Ishikawa (cell line): ENCODE measurements around the gene ASMTL.

Source experiments
- CEBPB ChIP-seq: IDR thresholded peaks from 2 replicates; pipeline ENCODE4 v1.6.1; 2012
- CREB1 ChIP-seq: IDR thresholded peaks from 2 replicates; pipeline ENCODE4 v1.6.1; 2012; ENCODE audit warnings: low read depth
- EGR1 ChIP-seq: IDR thresholded peaks from 2 replicates; pipeline ENCODE4 v1.6.1; 2012
- EP300 ChIP-seq: IDR thresholded peaks from 2 replicates; pipeline ENCODE4 v1.6.1; 2012; ENCODE audit warnings: borderline replicate concordance
- FOXM1 ChIP-seq: IDR thresholded peaks from 2 replicates; pipeline ENCODE4 v1.6.1; 2012; ENCODE audit warnings: low read depth, borderline replicate concordance
- MAX ChIP-seq: IDR thresholded peaks from 2 replicates; pipeline ENCODE4 v1.6.1; 2012
- NFIC ChIP-seq: IDR thresholded peaks from 2 replicates; pipeline ENCODE4 v1.6.1; 2012
- RAD21 ChIP-seq: IDR thresholded peaks from 2 replicates; pipeline ENCODE4 v1.6.1; 2012; ENCODE audit warnings: low read depth
- TAF1 ChIP-seq: IDR thresholded peaks from 2 replicates; pipeline ENCODE4 v1.6.1; 2012; ENCODE audit warnings: low read depth, mild to moderate bottlenecking
- TCF12 ChIP-seq: IDR thresholded peaks from 2 replicates; pipeline ENCODE4 v1.6.1; 2012; ENCODE audit warnings: low read depth
- TEAD4 ChIP-seq: IDR thresholded peaks from 2 replicates; pipeline ENCODE4 v1.6.1; 2012
- YY1 ChIP-seq: IDR thresholded peaks from 2 replicates; pipeline ENCODE4 v1.6.1; 2012; ENCODE audit warnings: low read depth
- ZBTB7A ChIP-seq: IDR thresholded peaks from 2 replicates; pipeline ENCODE4 v1.6.1; 2012; ENCODE audit warnings: low read depth
- TF ChIP-seq, protein P1 (sequence below): IDR thresholded peaks from 2 replicates; pipeline ENCODE4 v1.6.1; 2012
- TF ChIP-seq, protein P2 (sequence below): IDR thresholded peaks from 2 replicates; pipeline ENCODE4 v1.6.1; 2012; ENCODE audit warnings: low read depth, mild to moderate bottlenecking

ASMTL gene

DNA sequence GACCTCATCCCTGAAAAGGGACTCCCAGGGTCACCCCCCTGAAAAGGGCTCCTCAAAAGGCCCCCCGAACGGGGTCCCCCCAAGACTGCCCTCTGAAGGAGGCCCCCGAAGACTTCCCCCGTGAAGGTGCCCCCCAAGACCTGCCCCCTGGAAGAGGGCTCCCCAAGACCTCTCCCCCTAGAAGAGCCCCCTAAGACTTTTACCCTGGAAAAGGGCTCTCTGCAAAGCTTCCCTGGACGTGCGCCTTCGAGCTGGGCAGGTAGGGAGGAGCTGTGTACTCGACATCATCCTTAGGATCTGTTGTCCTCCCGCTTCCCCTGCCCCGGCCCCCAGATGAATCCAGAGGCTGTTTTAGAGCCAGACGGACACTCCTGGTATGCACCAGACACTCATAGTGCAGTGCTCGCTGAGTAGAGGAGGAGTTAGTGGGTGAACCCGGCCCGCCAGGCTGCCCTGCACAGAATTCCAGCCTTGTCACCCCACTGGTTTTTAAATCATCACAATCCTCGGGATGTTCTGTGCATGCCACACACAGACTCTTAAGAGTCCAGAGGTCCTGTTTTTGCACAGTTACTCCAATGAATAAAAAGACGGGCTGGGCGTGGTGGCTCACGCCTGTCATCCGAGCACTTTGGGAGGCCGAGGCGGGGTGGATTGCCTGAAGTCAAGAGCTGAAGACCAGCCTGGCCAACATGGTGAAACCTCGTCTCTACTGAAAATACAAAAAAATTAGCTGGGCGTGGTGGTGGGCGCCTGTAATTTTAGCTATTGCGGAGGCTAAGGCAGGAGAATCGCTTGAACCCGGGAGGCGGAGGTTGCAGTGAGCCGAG, 55.1 kb downstream of the ASMTL start:
- TF ChIP-seq CREB1 (no peak), ZBTB7A (no peak), FOXM1 (no peak), TEAD4 (no peak)
- TF ChIP-seq, protein P1, sequence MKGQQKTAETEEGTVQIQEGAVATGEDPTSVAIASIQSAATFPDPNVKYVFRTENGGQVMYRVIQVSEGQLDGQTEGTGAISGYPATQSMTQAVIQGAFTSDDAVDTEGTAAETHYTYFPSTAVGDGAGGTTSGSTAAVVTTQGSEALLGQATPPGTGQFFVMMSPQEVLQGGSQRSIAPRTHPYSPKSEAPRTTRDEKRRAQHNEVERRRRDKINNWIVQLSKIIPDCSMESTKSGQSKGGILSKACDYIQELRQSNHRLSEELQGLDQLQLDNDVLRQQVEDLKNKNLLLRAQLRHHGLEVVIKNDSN = no peak

- TF ChIP-seq TAF1 (no peak), EGR1 (no peak), EP300 (no peak), CREB1 (no peak), NFIC (no peak), YY1 (no peak), FOXM1 (no peak), ZBTB7A (no peak), TEAD4 (no peak), CEBPB (no peak)
- TF ChIP-seq, protein P2, sequence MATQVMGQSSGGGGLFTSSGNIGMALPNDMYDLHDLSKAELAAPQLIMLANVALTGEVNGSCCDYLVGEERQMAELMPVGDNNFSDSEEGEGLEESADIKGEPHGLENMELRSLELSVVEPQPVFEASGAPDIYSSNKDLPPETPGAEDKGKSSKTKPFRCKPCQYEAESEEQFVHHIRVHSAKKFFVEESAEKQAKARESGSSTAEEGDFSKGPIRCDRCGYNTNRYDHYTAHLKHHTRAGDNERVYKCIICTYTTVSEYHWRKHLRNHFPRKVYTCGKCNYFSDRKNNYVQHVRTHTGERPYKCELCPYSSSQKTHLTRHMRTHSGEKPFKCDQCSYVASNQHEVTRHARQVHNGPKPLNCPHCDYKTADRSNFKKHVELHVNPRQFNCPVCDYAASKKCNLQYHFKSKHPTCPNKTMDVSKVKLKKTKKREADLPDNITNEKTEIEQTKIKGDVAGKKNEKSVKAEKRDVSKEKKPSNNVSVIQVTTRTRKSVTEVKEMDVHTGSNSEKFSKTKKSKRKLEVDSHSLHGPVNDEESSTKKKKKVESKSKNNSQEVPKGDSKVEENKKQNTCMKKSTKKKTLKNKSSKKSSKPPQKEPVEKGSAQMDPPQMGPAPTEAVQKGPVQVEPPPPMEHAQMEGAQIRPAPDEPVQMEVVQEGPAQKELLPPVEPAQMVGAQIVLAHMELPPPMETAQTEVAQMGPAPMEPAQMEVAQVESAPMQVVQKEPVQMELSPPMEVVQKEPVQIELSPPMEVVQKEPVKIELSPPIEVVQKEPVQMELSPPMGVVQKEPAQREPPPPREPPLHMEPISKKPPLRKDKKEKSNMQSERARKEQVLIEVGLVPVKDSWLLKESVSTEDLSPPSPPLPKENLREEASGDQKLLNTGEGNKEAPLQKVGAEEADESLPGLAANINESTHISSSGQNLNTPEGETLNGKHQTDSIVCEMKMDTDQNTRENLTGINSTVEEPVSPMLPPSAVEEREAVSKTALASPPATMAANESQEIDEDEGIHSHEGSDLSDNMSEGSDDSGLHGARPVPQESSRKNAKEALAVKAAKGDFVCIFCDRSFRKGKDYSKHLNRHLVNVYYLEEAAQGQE = no peak
Measured at GRCh38 chrX:1397001-1397400, 55.7 kb downstream of the ASMTL start.

DNA sequence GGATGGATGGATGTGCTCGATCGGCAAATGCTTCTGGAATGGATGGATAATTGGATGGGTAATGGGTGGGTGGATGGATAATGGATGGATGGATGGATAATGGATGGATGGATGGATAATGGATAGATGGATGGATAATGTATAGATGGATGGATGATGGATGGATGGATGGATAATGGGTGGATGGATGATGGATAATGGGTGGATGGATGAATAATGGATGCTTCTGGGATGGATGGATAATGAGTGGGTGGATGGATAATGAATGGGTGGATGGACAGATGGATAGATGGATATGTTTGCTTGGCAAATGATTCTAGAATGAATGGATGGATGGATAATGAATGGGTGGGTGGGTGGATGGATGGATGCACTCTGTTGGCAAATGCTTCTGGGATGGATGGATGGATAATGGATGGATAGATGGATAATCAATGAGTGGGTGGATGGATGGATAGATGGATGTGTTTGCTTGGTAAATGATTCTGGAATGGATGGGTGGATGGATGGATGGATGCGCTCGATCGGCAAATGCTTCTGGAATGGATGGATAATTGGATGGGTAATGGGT, 57.0 kb downstream of the ASMTL start:
- TF ChIP-seq FOXM1 (no peak), TAF1 (no peak), YY1 (no peak), TCF12 (no peak), NFIC (no peak), EGR1 (no peak), RAD21 (no peak), ZBTB7A (no peak), MAX (no peak), CREB1 (no peak), EP300 (no peak)

DNA sequence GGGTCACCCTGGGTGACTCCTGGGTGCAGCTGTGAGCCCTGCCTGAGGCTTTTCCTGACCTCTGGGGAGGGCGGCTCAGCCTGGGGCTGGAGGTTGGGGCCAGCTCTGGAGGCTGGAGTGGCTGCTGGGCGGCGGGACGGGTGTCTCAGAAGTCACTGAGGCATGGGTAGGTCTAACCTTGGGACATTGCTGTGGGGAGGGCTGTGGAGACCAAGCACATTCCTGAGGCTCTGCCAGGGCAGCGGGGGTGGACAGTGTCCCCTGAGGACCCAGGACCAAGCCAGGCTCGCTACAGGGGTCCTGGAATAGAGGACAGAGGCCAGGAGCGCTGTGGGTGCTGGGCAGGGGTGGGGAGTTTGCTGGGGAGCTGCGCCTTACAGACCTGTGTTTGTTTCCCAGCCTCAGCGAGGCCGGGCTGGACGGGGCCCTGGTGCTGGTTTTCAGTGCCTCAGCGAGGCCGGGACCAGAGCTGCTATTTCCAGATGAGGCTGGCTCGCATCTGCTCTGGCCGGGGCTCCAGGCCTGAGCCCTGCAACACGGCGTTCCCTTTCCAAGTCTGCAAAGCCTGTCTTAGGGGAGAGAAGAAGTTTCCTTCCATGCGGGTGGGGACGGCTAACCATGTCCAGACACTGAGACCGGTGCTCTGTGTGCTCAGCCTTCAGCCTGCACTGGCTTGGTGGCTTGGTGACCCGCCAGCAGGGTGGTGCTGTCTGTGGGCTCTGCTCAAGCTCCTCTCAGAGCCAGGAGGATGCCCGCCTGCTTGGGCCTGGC, 57.8 kb downstream of the ASMTL start:
- TF ChIP-seq ZBTB7A = no peak
- no peak for TF ChIP-seq YY1
- no peak for TF ChIP-seq TEAD4
- TF ChIP-seq, protein P1 = no peak
- TF ChIP-seq EGR1 = no peak
- TF ChIP-seq FOXM1 = no peak
- TF ChIP-seq TCF12 = no peak
- TF ChIP-seq, protein P2 = no peak
- TF ChIP-seq NFIC = no peak
- TF ChIP-seq TAF1 = no peak
- TF ChIP-seq CREB1 = no peak

GRCh38 chrX:1393871-1394615, 58.7 kb downstream of the ASMTL start:
- no peak for TF ChIP-seq CREB1
- no peak for TF ChIP-seq NFIC
- TF ChIP-seq EGR1 = no peak
- TF ChIP-seq RAD21 = no peak
- TF ChIP-seq TAF1 = no peak
- TF ChIP-seq TCF12 = no peak
- TF ChIP-seq, protein P2 = no peak
- TF ChIP-seq ZBTB7A = no peak
- no peak for TF ChIP-seq FOXM1
- TF ChIP-seq, protein P1 = no peak
- no peak for TF ChIP-seq EP300
- TF ChIP-seq MAX = no peak
- no peak for TF ChIP-seq YY1
- no peak for TF ChIP-seq CEBPB
- no peak for TF ChIP-seq TEAD4
